ENCODE results near the gene POLR3F.
"Not testable (repeated sequence)": the region's sequence is repeated elsewhere in the genome, so short reads cannot be mapped to it uniquely, and the experiment has no call there.

The POLR3F gene

GRCh38 chr20:18511571-18511970 is 44.4 kb downstream of the POLR3F start:
- H3K27me3 ChIP-seq: no peaks in the 10 kb centered on the region
- no peaks in the 10 kb centered on the region for H3K4me1 ChIP-seq
- no peak overlapping the region for H3K4me3 ChIP-seq (ENCODE audit: low read depth, low read length)
- no peak for TF ChIP-seq CTCF (IDR thresholded peaks at IDR 0.05; ENCODE audit: low read depth, low read length)
- H3K36me3 ChIP-seq: peaks cover 13% of the 10 kb centered on the region
- H3K9me3 ChIP-seq: no peaks in the 10 kb centered on the region
- DNase-seq: no peak

GRCh38 chr20:18513208-18513607 is 46.0 kb downstream of the POLR3F start:
- Histone ChIP-seq H3K36me3 (peaks cover 13% of the 10 kb centered on the region), H3K9me3 (no peaks in the 10 kb centered on the region), H3K4me3 (ENCODE audit: low read depth, low read length) (no peak overlapping the region), H3K27me3 (no peaks in the 10 kb centered on the region), H3K4me1 (no peaks in the 10 kb centered on the region)
- DNase-seq: no peak
- TF ChIP-seq CTCF (IDR thresholded peaks at IDR 0.05; ENCODE audit: low read depth, low read length): no peak

- TF ChIP-seq CTCF (IDR thresholded peaks at IDR 0.05; ENCODE audit: low read depth, low read length): no peak
- peaks cover 13% of the 10 kb centered on the region for H3K36me3 ChIP-seq
These were observed 46.9 kb downstream of the POLR3F start for GRCh38 chr20:18514127-18514526.

GRCh38 chr20:18515973-18516372 is 48.8 kb downstream of the POLR3F start:
- Histone ChIP-seq H3K9me3 (no peaks in the 10 kb centered on the region), H3K27me3 (no peaks in the 10 kb centered on the region), H3K36me3 (peaks cover under 1% of the 10 kb centered on the region), H3K4me3 (ENCODE audit: low read depth, low read length) (no peak overlapping the region), H3K4me1 (no peaks in the 10 kb centered on the region)
- no peak for DNase-seq
- no peak for TF ChIP-seq CTCF (IDR thresholded peaks at IDR 0.05; ENCODE audit: low read depth, low read length)

More at GRCh38 chr20:18514127-18514526, 46.9 kb downstream of the POLR3F start:
- no peaks in the 10 kb centered on the region for H3K9me3 ChIP-seq
- no peak overlapping the region for H3K4me3 ChIP-seq (ENCODE audit: low read depth, low read length)
- H3K4me1 ChIP-seq: no peaks in the 10 kb centered on the region
- no peaks in the 10 kb centered on the region for H3K27me3 ChIP-seq
- no peak for DNase-seq

GRCh38 chr20:18522066-18522465 is 54.9 kb downstream of the POLR3F start:
- DNase-seq; H3K27me3 ChIP-seq; H3K4me1 ChIP-seq; H3K4me3 ChIP-seq (ENCODE audit: low read depth, low read length); H3K9me3 ChIP-seq: not testable (repeated sequence)
- H3K36me3 ChIP-seq: peaks cover 33% of the 10 kb centered on the region

GRCh38 chr20:18523066-18523465 is 55.9 kb downstream of the POLR3F start:
- Histone ChIP-seq H3K4me1 (no peaks in the 10 kb centered on the region), H3K27me3 (no peaks in the 10 kb centered on the region)

More at GRCh38 chr20:18523066-18523465, 55.9 kb downstream of the POLR3F start:
- Histone ChIP-seq H3K9me3 (no peaks in the 10 kb centered on the region), H3K4me3 (ENCODE audit: low read depth, low read length) (no peak overlapping the region), H3K36me3 (peaks cover 42% of the 10 kb centered on the region)
- no peak for TF ChIP-seq CTCF (IDR thresholded peaks at IDR 0.05; ENCODE audit: low read depth, low read length)
- no peak for DNase-seq
